ENCODE results near the gene XYLT1.

DNA sequence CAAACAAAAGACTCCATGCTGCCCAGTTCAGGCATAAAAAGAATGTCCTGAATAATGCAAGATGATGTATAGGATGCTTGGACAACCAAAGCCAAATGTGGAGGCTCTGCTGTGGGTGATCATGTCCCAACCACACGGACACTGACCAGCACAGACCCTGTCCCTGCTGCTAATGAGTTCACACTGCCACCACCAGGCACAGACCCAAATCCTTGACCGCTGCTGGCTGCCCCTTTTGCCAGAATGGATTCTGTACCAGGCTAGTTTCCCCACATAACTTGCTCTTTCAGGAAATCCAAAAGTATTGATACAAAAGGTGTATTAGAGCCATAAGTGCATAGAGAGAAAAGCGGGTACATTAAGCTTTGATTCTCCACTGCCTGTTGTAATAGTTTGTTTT lies 60.9 kb downstream of the XYLT1 start:
- no peak for TF ChIP-seq POLR2A (IDR thresholded peaks at IDR 0.05)
- TF ChIP-seq, protein P1, sequence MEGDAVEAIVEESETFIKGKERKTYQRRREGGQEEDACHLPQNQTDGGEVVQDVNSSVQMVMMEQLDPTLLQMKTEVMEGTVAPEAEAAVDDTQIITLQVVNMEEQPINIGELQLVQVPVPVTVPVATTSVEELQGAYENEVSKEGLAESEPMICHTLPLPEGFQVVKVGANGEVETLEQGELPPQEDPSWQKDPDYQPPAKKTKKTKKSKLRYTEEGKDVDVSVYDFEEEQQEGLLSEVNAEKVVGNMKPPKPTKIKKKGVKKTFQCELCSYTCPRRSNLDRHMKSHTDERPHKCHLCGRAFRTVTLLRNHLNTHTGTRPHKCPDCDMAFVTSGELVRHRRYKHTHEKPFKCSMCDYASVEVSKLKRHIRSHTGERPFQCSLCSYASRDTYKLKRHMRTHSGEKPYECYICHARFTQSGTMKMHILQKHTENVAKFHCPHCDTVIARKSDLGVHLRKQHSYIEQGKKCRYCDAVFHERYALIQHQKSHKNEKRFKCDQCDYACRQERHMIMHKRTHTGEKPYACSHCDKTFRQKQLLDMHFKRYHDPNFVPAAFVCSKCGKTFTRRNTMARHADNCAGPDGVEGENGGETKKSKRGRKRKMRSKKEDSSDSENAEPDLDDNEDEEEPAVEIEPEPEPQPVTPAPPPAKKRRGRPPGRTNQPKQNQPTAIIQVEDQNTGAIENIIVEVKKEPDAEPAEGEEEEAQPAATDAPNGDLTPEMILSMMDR (IDR thresholded peaks at IDR 0.05): no peak

All from thyroid gland (tissue), 4 donors.